Activated CD4-positive, alpha-beta T cell treated with anti-CD3 and anti-CD28 coated beads, Interleukin-2, amount 50 U/mL, for 48 hours (primary cell): ENCODE results near the gene EPS15.
"Not testable (repeated sequence)": the region's sequence is repeated elsewhere in the genome, so short reads cannot be mapped to it uniquely, and the experiment has no call there.

ENCODE experiments used
- DNase-seq, 2 experiments: peaks; one replicate each; pipeline ENCODE4 v3.0.0-alpha.2; 2020

Gene EPS15

GRCh38 chr1:51519048-51519864 is at the start of gene EPS15:
EPS15 (minus strand) TSS chr1:51519266; CDS start chr1:51519231, 35 bp downstream.
- DNase-seq: peak; percentile 88 to 90

- DNase-seq: no peak
Measured at GRCh38 chr1:51568231-51568935, 49.3 kb upstream of the EPS15 start.

GRCh38 chr1:51567653-51568052 is 48.6 kb upstream of the EPS15 start:
- DNase-seq: no peak

GRCh38 chr1:51566260-51566659 is 47.2 kb upstream of the EPS15 start:
- DNase-seq: no peak

GRCh38 chr1:51565009-51565408 is 45.9 kb upstream of the EPS15 start:
- no peak for DNase-seq

GRCh38 chr1:51564124-51564523 is 45.1 kb upstream of the EPS15 start:
- DNase-seq: peak; percentile 6 to 31

GRCh38 chr1:51561702-51562101 is 42.6 kb upstream of the EPS15 start:
- DNase-seq: no peak

- not testable (repeated sequence) for DNase-seq
Measured at GRCh38 chr1:51560895-51561294, 41.8 kb upstream of the EPS15 start.

- DNase-seq: no peak
Measured at GRCh38 chr1:51560034-51560433, 41.0 kb upstream of the EPS15 start.

GRCh38 chr1:51559501-51559900 is 40.4 kb upstream of the EPS15 start:
- no peak for DNase-seq

- no peak for DNase-seq
Measured at GRCh38 chr1:51559064-51559500, 40.0 kb upstream of the EPS15 start.

GRCh38 chr1:51558375-51558924 is 39.4 kb upstream of the EPS15 start:
- DNase-seq: peak; percentile 18 to 34

GRCh38 chr1:51557168-51557567 is 38.1 kb upstream of the EPS15 start:
- no peak for DNase-seq

- no peak for DNase-seq
Measured at GRCh38 chr1:51555866-51556619, 37.0 kb upstream of the EPS15 start.

- DNase-seq: no peak
Measured at GRCh38 chr1:51553911-51554310, 34.8 kb upstream of the EPS15 start.

- DNase-seq: no peak
Measured at GRCh38 chr1:51552929-51553807, 34.1 kb upstream of the EPS15 start.

- DNase-seq: no peak
Measured at GRCh38 chr1:51551848-51552296, 32.8 kb upstream of the EPS15 start.

GRCh38 chr1:51551081-51551480 is 32.0 kb upstream of the EPS15 start:
- no peak for DNase-seq

- DNase-seq: no peak
Measured at GRCh38 chr1:51549901-51550300, 30.8 kb upstream of the EPS15 start.

GRCh38 chr1:51549016-51549619 is 30.1 kb upstream of the EPS15 start:
- DNase-seq: no peak

- DNase-seq: no peak
Measured at GRCh38 chr1:51543858-51544257, 24.8 kb upstream of the EPS15 start.
